HepG2 (cell line): Measurements from ENCODE around the gene PRMT7.

Experiments used
- ZKSCAN1 ChIP-seq: fragments of 150-350 bp; IDR thresholded peaks from 2 replicates; pipeline ENCODE4 v1.6.1; 2014; ENCODE audit warnings: low read length
- TF ChIP-seq, protein P1 (sequence below): sonication (generic); formaldehyde crosslinking; IDR thresholded peaks from 2 replicates; pipeline ENCODE4 v1.5.0; 2020; ENCODE audit warnings: mild to moderate bottlenecking, missing genetic modification reagents, moderate library complexity

DNA sequence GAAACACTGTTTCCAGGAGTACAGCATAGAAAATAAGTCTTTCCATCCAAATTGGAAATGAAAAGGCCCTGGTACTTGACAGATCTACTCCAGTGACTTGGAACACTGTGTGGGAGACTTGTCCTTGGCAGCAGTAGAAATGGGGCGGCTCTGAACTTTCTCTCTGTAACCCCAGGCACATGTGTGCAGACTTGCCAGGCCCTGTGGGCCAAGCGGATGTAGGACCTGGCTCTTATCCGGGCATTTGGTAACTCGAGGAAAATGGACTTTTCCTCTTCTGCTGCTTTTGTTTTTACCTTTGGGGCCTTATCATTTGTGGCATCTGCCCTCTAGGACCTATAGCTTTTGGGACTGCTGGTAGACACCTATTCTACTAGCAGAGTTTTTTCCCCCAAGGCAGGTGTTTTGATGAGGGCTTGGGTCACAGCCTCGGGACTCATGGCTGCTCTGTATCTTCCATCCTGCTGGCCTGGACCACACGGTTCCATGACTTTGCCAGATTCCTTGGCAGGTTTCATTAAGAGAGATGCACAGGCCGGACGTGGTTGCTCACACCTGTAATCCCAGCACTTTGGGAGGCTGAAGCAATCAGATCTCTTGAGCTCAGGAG lies 94.0 kb downstream of the PRMT7 start:
- no peak for TF ChIP-seq ZKSCAN1
- TF ChIP-seq, protein P1, sequence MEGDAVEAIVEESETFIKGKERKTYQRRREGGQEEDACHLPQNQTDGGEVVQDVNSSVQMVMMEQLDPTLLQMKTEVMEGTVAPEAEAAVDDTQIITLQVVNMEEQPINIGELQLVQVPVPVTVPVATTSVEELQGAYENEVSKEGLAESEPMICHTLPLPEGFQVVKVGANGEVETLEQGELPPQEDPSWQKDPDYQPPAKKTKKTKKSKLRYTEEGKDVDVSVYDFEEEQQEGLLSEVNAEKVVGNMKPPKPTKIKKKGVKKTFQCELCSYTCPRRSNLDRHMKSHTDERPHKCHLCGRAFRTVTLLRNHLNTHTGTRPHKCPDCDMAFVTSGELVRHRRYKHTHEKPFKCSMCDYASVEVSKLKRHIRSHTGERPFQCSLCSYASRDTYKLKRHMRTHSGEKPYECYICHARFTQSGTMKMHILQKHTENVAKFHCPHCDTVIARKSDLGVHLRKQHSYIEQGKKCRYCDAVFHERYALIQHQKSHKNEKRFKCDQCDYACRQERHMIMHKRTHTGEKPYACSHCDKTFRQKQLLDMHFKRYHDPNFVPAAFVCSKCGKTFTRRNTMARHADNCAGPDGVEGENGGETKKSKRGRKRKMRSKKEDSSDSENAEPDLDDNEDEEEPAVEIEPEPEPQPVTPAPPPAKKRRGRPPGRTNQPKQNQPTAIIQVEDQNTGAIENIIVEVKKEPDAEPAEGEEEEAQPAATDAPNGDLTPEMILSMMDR (CRISPR knock-in tag): no peak
